ENCODE data around the gene PIBF1.
A peak's percentile ranks its signal among the peaks of the same experiment; 100 is the strongest.
"Not testable (repeated sequence)": the region's sequence is repeated elsewhere in the genome, so short reads cannot be mapped to it uniquely, and the experiment has no call there.

PIBF1 gene, protein sequence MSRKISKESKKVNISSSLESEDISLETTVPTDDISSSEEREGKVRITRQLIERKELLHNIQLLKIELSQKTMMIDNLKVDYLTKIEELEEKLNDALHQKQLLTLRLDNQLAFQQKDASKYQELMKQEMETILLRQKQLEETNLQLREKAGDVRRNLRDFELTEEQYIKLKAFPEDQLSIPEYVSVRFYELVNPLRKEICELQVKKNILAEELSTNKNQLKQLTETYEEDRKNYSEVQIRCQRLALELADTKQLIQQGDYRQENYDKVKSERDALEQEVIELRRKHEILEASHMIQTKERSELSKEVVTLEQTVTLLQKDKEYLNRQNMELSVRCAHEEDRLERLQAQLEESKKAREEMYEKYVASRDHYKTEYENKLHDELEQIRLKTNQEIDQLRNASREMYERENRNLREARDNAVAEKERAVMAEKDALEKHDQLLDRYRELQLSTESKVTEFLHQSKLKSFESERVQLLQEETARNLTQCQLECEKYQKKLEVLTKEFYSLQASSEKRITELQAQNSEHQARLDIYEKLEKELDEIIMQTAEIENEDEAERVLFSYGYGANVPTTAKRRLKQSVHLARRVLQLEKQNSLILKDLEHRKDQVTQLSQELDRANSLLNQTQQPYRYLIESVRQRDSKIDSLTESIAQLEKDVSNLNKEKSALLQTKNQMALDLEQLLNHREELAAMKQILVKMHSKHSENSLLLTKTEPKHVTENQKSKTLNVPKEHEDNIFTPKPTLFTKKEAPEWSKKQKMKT

DNA sequence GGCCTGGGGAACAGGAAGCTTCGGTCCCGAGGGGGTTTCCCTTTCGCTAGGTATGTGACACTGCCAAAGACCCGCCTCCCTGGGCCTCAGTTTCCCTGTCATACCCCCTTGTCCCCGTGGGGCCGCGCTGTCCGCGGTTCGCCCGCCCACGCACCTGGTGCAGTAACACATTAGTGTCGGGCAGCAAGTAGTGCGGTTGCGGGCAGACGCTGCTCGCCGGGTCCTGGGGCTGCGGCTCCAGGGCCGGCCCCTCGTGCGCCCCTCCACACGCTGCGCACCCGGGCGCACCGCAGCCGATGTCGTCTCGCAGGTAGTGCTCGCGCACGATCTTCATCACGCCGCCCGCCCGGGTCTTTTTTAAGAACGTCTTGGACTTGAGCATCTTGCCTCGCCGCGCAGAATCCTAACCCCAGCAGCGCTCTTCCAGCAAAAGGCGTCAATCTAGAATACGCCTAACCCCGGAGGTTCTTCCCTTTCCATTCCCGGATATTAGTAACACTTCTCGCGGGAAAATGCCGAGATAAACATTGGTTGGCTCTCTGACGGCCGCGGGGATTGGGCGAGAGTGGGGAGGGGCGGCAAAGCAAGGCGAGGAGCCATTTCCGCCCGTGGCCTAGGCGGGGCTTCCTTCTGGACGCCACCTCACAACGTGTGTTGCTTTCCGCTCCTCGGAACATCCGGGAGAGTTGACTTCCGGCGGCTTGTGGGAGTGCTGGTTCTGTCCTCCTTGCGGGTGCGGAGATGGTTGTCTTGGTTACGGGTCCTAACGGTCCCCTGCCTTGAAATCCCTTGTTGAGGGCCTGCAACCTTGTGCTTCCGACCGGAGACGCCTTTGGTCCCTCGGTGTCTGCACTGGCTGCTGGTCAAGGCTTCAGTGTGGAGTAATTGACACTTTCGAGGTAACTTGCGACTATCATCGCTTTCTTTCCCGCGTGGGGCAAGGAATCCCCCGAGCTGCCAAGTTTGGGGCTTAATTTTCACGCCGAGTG is at the start of gene PIBF1, which contains the start of gene DIS3:
PIBF1 (plus strand) TSS at position 683 of the 989 bp plus-strand sequence. CDS start 1,337 bp downstream, outside the sequence.
DIS3 (minus strand) TSS at position 450 of the 989 bp plus-strand sequence; CDS start at position 382, 68 bp downstream.
- FAIRE-seq: peak; percentile 100

DNA sequence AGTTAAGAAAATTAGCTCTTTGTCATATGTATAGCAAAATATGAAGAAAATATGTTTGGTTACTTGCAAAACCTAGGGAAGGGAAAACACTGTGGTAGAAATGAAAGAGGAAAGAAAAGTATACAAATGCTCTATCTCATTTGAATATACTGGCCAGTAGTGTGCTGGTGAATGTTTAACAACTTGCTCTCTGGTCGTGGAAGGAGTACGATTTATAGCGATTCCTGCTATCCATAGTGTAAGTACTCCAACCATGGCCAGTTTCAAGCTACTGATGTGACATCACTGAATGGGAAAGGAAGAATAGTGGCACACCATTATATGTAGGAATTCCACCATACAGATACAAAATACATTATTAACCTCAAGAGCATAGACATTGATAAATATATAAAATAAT is 44.9 kb upstream of the PIBF1 start:
- no peak for FAIRE-seq

DNA sequence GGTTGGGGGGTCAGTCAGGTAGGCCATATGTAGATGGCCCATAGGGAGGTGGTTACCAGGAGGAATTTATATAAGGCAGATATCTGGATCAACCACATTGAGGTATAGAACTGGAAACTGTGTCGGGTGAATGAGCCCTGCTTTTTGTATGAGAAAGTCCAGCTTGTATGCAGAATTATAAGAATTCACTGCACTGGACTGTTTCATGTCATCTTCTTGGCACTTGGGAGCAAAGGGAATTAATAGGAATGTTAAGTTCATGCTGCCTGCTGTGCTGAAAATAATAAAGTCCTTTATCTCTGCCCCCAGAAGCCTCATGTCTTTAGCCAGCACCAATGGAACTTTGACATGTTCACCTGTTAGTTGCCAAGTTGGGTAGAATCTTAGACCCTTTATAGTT is 41.9 kb upstream of the PIBF1 start:
- FAIRE-seq: no peak

DNA sequence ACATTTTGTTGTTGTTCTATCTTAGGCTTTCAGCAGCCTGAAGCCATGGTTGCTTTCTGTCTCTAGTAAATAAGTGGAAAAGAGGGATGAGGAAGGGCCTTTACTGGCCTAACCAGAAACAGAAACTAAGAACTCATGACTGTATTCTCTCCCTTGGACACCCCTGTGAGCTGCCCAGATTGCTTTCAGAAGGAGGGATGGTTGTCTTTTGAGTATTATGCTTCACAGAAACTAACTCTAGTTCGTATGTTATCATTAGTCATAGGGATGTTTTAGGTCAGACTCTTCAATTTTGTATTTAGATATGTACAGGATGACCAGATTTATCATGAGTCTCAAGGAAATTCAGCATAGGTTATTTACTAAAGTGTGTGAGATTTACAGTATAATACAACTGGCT is 36.7 kb upstream of the PIBF1 start:
- no peak for FAIRE-seq

DNA sequence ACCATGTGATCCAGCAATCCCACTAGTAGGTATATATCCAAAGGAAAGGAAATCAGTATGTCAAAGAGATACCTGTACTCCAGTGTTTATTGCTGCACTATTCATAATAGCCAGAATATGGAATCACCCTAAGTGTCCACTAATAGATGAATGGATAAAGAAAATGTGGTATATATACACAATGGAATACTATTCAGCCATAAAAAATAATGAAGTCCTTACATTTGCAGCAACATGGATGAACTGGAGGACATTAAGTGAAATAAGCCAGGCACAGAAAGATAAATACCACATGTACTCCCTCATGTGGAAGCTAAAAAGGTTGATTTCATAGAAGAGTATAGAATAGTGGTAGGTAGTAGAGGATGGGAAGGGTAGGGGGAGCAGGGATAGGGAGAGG is 30.7 kb upstream of the PIBF1 start:
- FAIRE-seq: no peak

DNA sequence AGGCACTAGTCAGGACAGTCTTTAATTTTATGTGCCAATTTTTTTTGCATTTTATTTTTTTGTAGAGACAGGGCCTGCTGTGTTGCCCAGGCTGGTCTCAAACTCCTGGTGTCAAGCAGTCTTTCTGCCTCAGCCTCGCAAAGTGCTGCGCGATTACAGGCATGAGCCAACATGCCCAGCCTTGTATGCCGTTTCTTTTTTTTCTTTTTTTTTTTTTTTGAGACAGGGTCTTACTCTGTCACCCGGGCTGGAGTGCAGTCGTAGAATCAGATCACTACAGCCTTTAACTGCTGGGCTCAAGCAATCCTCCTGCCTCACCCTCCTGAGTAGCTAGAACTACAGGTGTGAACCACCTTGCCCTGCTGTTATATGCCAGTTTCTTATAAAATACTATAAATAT is 27.8 kb upstream of the PIBF1 start:
- FAIRE-seq: no peak

DNA sequence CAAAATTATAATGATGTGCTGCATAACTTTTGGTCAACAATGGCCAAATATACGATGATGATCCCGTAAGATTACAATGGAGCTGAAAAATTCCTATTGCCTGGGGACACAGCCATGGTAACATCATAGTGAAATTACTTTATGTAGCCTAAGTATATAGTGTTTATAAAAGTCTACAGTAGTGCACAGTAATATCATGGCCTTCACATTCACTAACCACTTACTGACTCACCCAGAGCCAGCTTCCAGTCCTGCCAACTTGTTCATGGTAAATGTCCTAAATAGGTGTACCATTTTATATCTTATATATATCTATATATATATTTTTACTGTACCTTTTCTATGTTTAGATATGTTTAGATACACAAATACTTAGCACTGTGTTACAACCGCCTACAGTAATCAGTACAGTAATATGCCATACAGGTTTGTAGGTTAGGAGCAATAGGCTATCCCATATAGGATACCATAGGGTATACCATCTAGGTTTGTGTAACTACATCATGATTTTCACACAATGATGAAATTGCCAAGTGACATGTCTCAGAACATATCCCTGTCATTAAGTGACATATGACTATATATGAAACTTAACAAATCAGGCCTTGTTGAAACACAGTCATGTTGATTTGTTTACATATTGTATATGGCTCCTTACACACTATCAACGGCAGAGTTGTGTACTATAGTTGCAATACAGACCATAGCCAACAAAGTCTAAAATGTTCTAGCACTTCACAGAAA is 24.0 kb upstream of the PIBF1 start:
- no peak for FAIRE-seq

DNA sequence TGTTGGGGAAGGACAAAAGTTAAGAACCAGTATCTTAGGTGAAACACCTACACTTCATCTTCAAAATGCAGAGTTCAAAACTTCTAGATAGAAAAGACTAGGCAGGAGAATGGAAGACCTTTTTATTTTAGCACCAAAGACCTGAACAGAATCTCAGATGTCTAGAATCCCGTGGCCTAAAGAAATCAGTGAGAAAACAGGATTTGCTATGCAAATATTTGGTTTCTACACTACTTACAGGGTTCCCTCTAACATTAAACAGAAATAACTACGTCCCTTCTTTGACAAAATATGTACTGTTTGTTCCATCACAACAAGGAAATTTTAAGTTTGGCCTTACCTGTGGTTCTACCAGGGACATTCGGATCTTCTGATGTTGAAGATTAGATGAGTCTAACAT is 21.7 kb upstream of the PIBF1 start:
- no peak for FAIRE-seq

DNA sequence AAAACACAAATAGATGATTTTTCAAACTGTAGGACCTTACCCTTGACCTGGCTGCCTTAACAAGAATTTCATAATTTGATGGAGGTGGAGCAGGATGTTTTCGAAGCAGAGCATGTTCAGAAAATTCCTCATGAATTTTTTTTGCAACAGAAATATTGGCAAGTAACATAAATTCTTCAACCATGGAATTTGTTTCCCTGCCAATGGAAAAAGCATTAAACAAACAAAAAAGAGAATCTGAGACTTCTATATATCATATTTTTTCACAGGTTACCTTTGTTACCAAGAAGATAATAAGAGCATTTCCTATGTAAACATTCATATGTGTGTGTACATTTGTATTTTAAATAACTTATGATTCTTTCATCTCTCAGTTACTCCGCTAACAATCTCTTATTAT is 18.5 kb upstream of the PIBF1 start:
- FAIRE-seq: no peak

DNA sequence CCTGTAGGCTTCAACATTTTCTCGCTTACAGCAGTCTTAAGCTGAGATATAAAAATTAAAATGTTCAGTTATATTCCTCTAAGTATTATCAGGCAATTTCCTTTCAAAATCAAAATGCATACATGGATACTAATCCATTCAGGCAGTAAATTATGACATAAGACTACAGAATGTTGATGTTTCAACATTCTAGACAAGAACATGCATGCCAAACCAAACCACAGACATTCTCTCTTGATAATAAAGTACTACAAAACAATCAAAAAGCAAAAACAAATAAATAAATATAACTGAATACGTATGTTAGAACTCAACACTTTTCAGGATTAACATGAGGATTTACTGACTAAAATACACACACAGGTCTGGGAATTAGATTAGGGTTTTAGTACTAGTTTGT is 7.9 kb upstream of the PIBF1 start:
- FAIRE-seq: no peak

DNA sequence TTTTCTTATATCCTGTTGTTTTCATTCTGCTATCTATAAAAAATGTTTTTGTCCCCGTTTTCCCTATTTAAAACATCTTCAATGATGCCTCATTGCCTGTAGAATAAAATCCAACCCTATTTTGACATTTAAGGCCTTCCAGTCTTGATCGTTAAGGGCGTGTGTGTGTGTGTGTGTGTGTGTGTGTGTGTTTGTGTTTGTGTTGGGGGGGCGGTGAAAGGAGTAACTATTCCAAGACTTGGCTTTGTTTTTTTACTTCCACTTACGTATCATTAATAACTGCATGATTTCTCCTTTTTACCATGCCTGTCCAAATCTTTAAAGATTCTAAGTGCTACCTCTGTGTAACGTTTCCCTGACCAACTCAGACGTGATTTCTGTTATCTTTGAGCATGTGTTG is 784 bp downstream of the PIBF1 start:
- no peak for FAIRE-seq

DNA sequence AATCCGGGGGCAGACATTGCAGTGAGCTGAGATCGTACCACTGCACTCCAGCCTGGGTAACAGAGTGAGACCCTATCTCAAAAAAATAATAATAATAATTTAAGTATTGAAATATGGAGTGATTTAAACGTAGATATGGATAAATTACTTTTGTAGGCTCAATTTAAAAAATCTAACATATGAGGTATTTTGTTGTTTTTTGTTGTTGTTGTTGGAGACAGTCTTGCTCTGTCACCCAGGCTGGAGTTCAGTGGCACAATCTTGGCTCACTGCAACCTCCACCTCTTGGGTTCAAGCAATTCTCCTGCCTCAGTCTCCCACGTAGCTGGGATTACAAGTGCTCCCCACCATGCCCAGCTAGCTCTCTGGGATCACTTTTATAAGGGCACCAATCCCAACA is 2.7 kb downstream of the PIBF1 start:
- not testable (repeated sequence) for FAIRE-seq

DNA sequence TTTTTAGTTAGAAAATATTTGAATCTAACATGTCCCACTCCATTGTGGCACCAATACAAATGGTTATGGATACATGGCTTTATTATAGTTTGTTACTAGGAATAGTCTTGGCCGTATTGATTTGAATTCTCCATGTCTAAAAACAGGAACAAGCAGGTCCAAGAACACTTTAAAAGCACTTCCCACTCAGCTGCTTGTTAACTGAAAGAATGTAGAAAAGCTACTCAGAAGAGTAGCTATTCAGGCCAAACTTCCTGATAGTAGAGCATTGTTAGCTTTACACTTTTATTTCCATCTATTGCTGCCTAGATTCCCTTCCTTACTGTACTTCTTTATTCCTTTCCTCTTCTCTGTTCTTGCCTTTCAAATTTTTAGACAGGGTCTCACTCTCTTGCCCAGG is 6.9 kb downstream of the PIBF1 start:
- FAIRE-seq: no peak

DNA sequence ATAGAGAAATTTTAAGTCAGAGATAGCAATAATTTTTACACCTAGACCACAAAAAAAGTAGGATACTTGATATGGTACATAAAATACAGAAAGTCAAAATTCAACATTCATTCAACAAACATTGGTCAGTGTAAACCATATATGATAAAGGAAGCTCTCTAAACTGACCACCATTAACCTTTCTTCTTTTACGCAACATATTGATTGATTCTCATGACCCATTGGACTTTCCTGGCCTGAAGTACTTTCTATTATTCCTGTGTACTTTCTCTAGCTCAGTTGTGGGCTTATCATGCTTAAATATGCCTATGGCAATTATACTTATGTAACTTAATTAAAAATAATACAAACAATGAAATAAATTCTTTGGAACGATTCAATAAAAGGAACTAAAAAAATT is 10.7 kb downstream of the PIBF1 start:
- FAIRE-seq: no peak

DNA sequence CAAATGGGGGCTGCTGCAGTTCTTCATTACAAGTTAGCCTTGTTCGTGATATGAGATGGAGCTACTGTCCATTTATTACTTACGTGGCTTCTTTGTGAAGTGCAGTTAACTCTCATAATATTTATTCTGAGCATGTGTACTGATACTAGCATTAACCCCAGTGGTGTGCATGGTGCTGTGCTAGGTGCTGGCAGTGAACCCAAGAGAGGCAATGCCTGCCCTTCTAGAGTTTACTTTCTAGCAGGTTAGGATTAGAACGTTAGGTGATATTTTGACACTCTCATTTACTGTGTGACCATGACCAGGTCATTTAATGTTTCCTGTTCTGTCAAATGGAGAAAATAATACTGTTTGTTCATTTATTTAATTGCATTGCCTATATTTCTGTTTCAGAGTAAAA is 16.9 kb downstream of the PIBF1 start:
- FAIRE-seq: no peak

DNA sequence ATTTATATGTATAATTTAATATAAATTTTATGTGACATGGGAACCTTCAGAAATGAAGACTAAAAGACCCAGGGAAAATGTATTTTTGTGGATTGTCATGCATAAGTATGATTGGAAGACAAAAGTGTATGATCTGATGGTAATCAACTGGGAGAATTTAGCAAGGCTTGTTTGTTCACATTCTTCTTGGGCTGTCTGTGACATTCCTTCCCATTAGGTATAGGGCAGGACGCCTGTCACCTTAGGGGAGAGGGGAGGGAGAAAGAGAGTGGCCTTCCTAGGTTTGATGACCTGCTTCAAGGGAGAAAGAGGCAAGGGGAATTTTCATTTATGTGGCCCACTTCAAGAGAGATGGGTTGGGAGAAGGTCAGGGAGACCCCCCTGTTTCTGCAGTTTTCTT is 22.4 kb downstream of the PIBF1 start:
- no peak for FAIRE-seq

DNA sequence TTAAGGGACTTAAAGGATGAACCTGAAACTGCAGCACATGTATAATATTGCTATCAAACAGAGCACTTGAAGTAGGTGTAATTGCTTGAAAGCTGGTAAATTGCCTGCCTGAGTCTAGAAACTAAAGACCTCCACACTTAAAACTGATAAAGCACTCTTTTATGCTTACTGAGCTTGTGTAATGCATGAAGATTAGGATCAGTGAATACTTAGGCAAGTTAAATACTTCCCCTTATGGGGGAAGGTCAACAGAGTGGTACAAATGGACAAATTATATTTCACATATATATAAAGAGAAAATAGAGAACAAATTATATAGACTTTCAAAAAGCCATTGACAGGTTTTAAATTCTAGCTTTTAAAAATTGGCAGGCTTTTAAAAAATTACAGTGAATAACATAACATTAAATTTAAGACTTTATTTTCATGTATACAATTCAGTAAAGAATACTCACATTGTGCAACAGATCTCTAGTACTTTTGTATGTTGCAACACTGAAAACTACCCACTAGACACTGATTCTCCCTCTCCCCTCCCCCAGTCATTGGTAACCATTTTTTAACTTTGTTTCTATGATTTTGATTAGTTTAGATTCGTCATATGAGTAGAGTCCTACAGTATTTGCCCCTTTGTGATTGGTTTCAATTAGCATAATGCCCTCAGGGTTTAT is 23.9 kb downstream of the PIBF1 start:
- FAIRE-seq: no peak

DNA sequence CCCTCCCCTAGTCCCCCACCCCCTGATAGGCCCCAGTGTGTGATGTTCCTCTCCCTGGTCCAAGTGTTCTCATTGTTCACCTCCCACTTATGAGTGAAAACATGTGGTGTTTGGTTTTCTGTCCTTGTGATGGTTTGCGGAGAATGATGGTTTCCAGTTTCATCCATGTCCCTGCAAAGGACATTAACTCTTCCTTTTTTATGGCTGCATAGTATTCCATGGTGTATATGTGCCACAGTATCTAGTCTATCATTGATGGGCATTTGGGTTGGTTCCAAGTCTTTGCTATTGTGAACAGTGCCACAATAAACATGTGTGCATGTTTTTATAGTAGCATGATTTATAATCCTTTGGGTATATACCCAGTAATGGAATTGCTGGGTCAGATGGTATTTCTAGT is 24.6 kb downstream of the PIBF1 start:
- not testable (repeated sequence) for FAIRE-seq

DNA sequence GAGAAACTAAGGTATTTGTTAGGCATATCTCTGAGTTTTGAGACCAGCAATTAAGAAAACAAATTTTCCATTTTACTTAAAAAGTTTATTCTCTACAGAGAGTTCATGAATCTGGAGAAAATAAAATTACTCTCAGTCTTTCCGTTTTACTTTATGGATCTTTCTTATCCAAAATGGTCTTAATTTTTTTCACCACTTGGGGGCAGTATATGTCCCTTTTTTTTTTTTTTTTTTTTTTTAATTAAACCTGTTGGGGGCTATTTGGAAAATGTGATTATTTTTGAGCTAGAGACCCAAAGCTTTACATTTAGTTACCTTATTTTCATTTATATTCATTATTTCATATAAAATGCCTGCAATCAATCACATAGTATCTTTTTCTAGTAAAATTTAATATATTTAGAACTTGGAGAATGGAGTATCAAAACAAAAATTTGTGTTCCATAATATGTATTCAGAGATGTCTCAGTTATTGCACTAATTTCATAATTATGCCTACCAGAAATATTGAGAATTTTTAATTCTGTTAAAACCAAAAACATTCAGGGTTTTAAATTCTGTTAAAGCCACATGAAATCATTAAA is 27.1 kb downstream of the PIBF1 start:
- peak; percentile 96 for FAIRE-seq

DNA sequence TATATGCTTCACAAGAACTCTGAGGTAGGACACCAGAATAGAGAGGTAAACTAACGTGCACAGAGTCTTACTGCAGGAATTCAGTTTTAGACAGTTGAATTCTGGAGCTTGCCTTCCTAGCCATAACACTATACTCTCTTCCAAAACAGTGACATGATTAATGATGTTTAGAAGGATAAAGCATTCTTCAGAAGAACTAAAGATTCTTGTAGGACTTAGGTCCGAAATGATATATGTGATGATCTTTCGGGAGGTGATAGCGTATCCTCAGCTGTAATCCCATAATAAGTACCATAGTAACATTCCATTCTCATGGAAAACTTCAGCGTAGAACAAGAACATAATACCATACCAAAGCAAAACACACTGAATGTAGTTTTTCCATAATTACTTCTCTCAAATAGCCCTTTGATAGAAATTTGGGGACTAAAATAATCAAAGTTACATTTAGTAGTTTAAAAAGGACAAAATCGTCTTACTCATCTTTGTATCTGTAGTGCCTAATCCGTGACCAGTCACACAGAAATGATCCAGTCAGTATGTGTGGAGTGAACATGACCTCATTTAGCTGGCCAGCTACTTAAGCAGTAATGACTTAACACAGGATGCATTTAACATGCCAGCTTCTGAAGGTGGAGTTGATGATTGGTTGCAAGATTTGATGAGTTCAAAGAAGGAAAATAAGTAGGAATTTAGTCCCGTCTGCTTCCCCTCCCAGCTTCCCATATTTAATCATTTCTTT is 38.4 kb downstream of the PIBF1 start:
- no peak for FAIRE-seq

DNA sequence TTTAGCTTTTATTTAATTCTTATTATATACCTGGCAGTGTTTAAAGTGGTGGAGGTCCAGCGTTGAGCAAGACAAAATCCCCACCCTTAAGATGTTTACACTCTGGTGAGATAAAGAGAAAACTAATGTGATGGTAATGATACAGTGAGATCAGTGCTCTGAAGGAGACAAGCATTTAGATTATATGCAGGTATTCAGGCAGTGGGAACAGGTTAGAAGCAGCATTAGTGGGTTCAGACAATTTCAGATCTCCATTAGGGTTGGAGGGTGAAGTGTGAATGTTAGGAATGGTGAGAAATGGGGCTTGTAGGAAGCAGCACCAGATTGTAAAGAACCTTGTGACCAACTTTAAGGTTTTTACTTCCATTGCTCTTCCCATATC is 39.0 kb downstream of the PIBF1 start:
- FAIRE-seq: no peak
